Osteocyte (in vitro differentiated cells): ENCODE measurements around the gene SPRED3. TPM values are rescaled to one million over a fixed set of nuclear protein-coding genes. Genes with fewer than 3 reads are reported as not detected.

Source experiments
- DNase-seq: peaks from one replicate; pipeline ENCODE4 v3.0.0; 2021; ENCODE audit warnings: mixed read lengths; ENCODE audit not compliant: unreplicated experiment; ENCODE audit errors: extremely low spot score
- H3K27ac Mint-ChIP-seq: one replicate; pipeline ENCODE4 v1.8.0; 2021; ENCODE audit warnings: mild to moderate bottlenecking, mixed read lengths; ENCODE audit not compliant: unreplicated experiment
- H3K27me3 Mint-ChIP-seq: one replicate; pipeline ENCODE4 v1.8.0; 2021; ENCODE audit warnings: mixed read lengths; ENCODE audit not compliant: unreplicated experiment
- H3K36me3 Mint-ChIP-seq: one replicate; pipeline ENCODE4 v1.8.0; 2021; ENCODE audit warnings: mixed read lengths; ENCODE audit not compliant: unreplicated experiment
- H3K4me1 Mint-ChIP-seq: one replicate; pipeline ENCODE4 v1.8.0; 2021; ENCODE audit warnings: mixed read lengths; ENCODE audit not compliant: unreplicated experiment
- H3K4me3 Mint-ChIP-seq: one replicate; pipeline ENCODE4 v1.8.0; 2021; ENCODE audit warnings: mild to moderate bottlenecking, moderate library complexity, mixed read lengths; ENCODE audit not compliant: unreplicated experiment
- H3K9me3 Mint-ChIP-seq: one replicate; pipeline ENCODE4 v1.8.0; 2021; ENCODE audit warnings: mixed read lengths; ENCODE audit not compliant: unreplicated experiment
- CTCF ChIP-seq: fragments of 200-600 bp; sonication (generic); IDR thresholded peaks from 2 replicates; pipeline ENCODE4 v1.5.0; 2021; ENCODE audit warnings: antibody characterized with exemption, mild to moderate bottlenecking, moderate library complexity
- total RNA-seq: library from RNA; stranded (reverse); gene quantifications from 2 replicates; pipeline ENCODE4 v1.2.1, GENCODE V29; 2021

The SPRED3 gene
- total RNA-seq, 1 donor from 2014 or later = 5.9 TPM

- TF ChIP-seq CTCF = no peak
- Mint-ChIP-seq H3K4me1 (no peaks in the 10 kb centered on the region), H3K27ac (no peak overlapping the region), H3K4me3 (no peak overlapping the region), H3K36me3 (no peaks in the 10 kb centered on the region), H3K27me3 (peaks cover 11% of the 10 kb centered on the region), H3K9me3 (no peaks in the 10 kb centered on the region)
- no peak for DNase-seq
Measured at GRCh38 chr19:38444026-38444425, 55.5 kb downstream of the SPRED3 start.

- peaks cover 21% of the 10 kb centered on the region for H3K27me3 Mint-ChIP-seq
- H3K27ac Mint-ChIP-seq = no peak overlapping the region
- TF ChIP-seq CTCF = no peak
- H3K4me3 Mint-ChIP-seq = no peak overlapping the region
- no peaks in the 10 kb centered on the region for H3K4me1 Mint-ChIP-seq
- H3K9me3 Mint-ChIP-seq = no peaks in the 10 kb centered on the region
- no peaks in the 10 kb centered on the region for H3K36me3 Mint-ChIP-seq
- no peak for DNase-seq
Measured at GRCh38 chr19:38445362-38445761, 56.9 kb downstream of the SPRED3 start.

- H3K9me3 Mint-ChIP-seq = no peaks in the 10 kb centered on the region
- H3K36me3 Mint-ChIP-seq = no peaks in the 10 kb centered on the region
- H3K4me3 Mint-ChIP-seq = no peak overlapping the region
- H3K27me3 Mint-ChIP-seq = peaks cover 22% of the 10 kb centered on the region
- TF ChIP-seq CTCF = no peak
- DNase-seq = no peak
- H3K27ac Mint-ChIP-seq = no peak overlapping the region
- no peaks in the 10 kb centered on the region for H3K4me1 Mint-ChIP-seq
Measured at GRCh38 chr19:38448225-38448624, 59.7 kb downstream of the SPRED3 start.

Other genes with a start within 250 kb of the SPRED3 start
- gene DPF1, start 164.5 kb upstream of the SPRED3 start, total RNA-seq = 0.63 and 2.2 TPM in 2 replicates
- gene PPP1R14A, start 132.3 kb upstream of the SPRED3 start, total RNA-seq = 45.1 TPM in 2 replicates
- gene SPINT2, start 124.1 kb upstream of the SPRED3 start, total RNA-seq = 29.5 and 30.4 TPM in 2 replicates
- gene C19orf33, start 84.4 kb upstream of the SPRED3 start, total RNA-seq = not detected in 2 replicates
- 54.6 and 59.9 TPM in 2 replicates for gene YIF1B, start 72.8 kb upstream of the SPRED3 start, total RNA-seq
- 11.9 and 13.0 TPM in 2 replicates for gene KCNK6, start 68.9 kb upstream of the SPRED3 start, total RNA-seq
- gene CATSPERG, start 52.9 kb upstream of the SPRED3 start, total RNA-seq = 6.8 and 7.2 TPM in 2 replicates
- 162 and 166 TPM in 2 replicates for gene PSMD8, start 14.1 kb upstream of the SPRED3 start, total RNA-seq
- 2.1 and 2.3 TPM in 2 replicates for gene GGN, start 663 bp upstream of the SPRED3 start, total RNA-seq
- 19.4 and 22.7 TPM in 2 replicates for gene FAM98C, start 14.4 kb downstream of the SPRED3 start, total RNA-seq
- gene RASGRP4, start 37.5 kb downstream of the SPRED3 start, total RNA-seq = not detected in 2 replicates
- 0.03 and 0.50 TPM in 2 replicates for gene RYR1, start 45.0 kb downstream of the SPRED3 start, total RNA-seq
- 2.1 and 3.1 TPM in 2 replicates for gene MAP4K1, start 229.3 kb downstream of the SPRED3 start, total RNA-seq
- 258 and 262 TPM in 2 replicates for gene EIF3K, start 230.5 kb downstream of the SPRED3 start, total RNA-seq